ENCODE data around the gene BAHCC1.

BAHCC1 gene

GRCh38 chr17:81402981-81403467 lies 7.8 kb downstream of the BAHCC1 start:
- peak overlapping the region; percentile 100 for H3K9ac ChIP-seq
- H4K20me1 ChIP-seq, result peaks cover 62% of the 10 kb centered on the region
- H3K4me3 ChIP-seq, result peak overlapping the region; percentile 91
- peak overlapping the region; percentile 98 for H3K4me2 ChIP-seq
- H3K27me3 ChIP-seq, result no peaks in the 10 kb centered on the region
- TF ChIP-seq Cebpa-rat (IDR thresholded peaks at IDR 0.05), result no peak
- H3K4me1 ChIP-seq, result peaks cover 69% of the 10 kb centered on the region
- no peaks in the 10 kb centered on the region for H3K9me3 ChIP-seq
- peak overlapping the region; percentile 97 for H3K27ac ChIP-seq
- peaks cover 60% of the 10 kb centered on the region for H3K36me3 ChIP-seq

DNA sequence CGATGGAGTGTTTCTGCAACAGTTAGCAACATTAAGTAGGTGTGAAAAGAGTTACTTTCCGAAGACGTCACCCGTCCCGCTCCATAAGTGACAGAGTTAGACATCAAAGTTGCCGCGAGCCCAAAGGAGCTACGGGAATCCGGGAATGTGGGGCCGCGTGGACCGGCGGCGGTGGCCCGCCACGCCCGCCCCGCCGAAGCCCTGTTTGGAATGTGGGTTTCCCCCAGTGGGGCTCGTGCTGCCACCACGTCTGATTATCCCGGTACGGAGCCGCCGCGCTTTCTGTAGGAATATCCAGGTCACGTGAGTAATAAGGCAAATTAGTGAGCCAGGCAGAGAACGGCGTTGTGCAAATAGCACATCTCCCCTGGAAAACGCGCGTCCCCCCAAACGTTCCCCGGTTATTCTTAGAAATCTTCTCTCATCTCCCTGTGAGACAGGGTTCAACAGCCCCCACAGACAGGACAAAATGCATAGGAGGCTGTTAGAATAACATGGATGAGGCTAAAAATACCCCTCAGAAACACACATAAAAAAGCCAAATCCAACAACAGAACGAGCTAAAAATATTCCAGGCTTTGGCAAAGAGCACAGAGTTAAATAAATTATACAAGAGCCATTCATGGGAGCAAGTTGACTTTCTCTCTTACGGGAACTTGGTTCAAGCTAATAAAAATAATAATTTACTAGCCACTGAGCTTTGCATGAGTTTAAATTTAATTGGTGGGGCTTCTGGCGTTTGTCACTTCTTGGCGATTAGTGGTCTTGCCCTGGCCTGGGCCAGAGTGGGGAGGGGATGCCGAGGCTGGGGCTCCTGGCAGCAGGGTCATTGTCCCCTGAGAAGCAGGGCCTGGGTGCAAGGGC lies 8.6 kb downstream of the BAHCC1 start:
- Histone ChIP-seq H3K9ac (peak overlapping the region; percentile 100), H3K4me3 (peak overlapping the region; percentile 91), H3K4me2 (peak overlapping the region; percentile 98), H3K27me3 (no peaks in the 10 kb centered on the region), H3K27ac (peak overlapping the region; percentile 97), H3K4me1 (peaks cover 78% of the 10 kb centered on the region), H3K9me3 (no peaks in the 10 kb centered on the region), H3K36me3 (peaks cover 67% of the 10 kb centered on the region), H4K20me1 (peaks cover 71% of the 10 kb centered on the region)
- TF ChIP-seq Cebpa-rat (IDR thresholded peaks at IDR 0.05), result no peak

GRCh38 chr17:81404558-81405165 lies 9.4 kb downstream of the BAHCC1 start:
- H3K36me3 ChIP-seq, result peaks cover 67% of the 10 kb centered on the region

GRCh38 chr17:81405411-81405872 lies 10.2 kb downstream of the BAHCC1 start:
- Histone ChIP-seq H3K9me3 (no peaks in the 10 kb centered on the region), H3K9ac (peak overlapping the region; percentile 100), H3K27me3 (no peaks in the 10 kb centered on the region), H3K27ac (peak overlapping the region; percentile 97), H4K20me1 (peaks cover 86% of the 10 kb centered on the region), H3K4me3 (peak overlapping the region; percentile 91), H3K36me3 (peaks cover 67% of the 10 kb centered on the region), H3K4me2 (peak overlapping the region; percentile 98), H3K4me1 (peaks cover 93% of the 10 kb centered on the region)
- TF ChIP-seq Cebpa-rat (IDR thresholded peaks at IDR 0.05), result no peak

More at GRCh38 chr17:81404558-81405165, 9.4 kb downstream of the BAHCC1 start:
- peaks cover 78% of the 10 kb centered on the region for H4K20me1 ChIP-seq
- no peaks in the 10 kb centered on the region for H3K9me3 ChIP-seq
- no peak for TF ChIP-seq Cebpa-rat (IDR thresholded peaks at IDR 0.05)
- H3K4me2 ChIP-seq, result peak overlapping the region; percentile 98
- no peaks in the 10 kb centered on the region for H3K27me3 ChIP-seq
- H3K4me1 ChIP-seq, result peaks cover 85% of the 10 kb centered on the region
- H3K9ac ChIP-seq, result peak overlapping the region; percentile 100
- peak overlapping the region; percentile 97 for H3K27ac ChIP-seq
- H3K4me3 ChIP-seq, result peak overlapping the region; percentile 91; the same call in 1 of the 2 replicates

- Histone ChIP-seq H3K27ac (peak overlapping the region; percentile 97), H3K9me3 (no peaks in the 10 kb centered on the region), H3K27me3 (no peaks in the 10 kb centered on the region), H3K4me2 (peak overlapping the region; percentile 98), H3K4me1 (peaks cover 100% of the 10 kb centered on the region), H3K4me3 (peak overlapping the region; percentile 91), H4K20me1 (peaks cover 95% of the 10 kb centered on the region), H3K9ac (peak overlapping the region; percentile 100), H3K36me3 (peaks cover 59% of the 10 kb centered on the region)
- no peak for TF ChIP-seq Cebpa-rat (IDR thresholded peaks at IDR 0.05)
Observed at GRCh38 chr17:81406117-81406953, 11.1 kb downstream of the BAHCC1 start.

DNA sequence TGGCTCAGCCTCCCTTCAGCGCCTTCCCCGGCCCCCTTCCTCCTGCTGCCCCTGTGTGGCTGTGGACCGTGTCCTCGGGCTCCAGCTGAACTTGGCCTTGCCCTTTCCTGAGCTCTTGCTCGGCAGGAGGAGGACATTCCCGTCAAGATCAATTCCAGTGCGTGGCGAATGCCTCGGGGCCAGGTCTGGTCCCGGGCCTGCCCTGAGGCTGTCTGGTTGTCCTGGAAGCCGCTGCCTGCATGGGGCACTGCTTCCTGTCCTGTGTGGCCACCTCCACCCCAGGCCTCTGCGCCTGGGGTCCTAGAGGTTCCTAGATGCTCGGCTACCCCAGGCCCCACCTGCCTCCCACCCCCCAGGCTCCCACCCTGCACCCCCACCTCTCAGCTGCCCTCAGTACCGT lies 12.8 kb downstream of the BAHCC1 start:
- Histone ChIP-seq H3K4me2 (peak overlapping the region; percentile 98), H3K9ac (peak overlapping the region; percentile 100), H3K4me1 (peaks cover 100% of the 10 kb centered on the region), H3K27ac (peak overlapping the region; percentile 97), H3K27me3 (no peaks in the 10 kb centered on the region), H4K20me1 (peaks cover 100% of the 10 kb centered on the region), H3K36me3 (peaks cover 56% of the 10 kb centered on the region), H3K9me3 (no peaks in the 10 kb centered on the region), H3K4me3 (peak overlapping the region; percentile 91; the same call in 1 of the 2 replicates)
- no peak for TF ChIP-seq Cebpa-rat (IDR thresholded peaks at IDR 0.05)

DNA sequence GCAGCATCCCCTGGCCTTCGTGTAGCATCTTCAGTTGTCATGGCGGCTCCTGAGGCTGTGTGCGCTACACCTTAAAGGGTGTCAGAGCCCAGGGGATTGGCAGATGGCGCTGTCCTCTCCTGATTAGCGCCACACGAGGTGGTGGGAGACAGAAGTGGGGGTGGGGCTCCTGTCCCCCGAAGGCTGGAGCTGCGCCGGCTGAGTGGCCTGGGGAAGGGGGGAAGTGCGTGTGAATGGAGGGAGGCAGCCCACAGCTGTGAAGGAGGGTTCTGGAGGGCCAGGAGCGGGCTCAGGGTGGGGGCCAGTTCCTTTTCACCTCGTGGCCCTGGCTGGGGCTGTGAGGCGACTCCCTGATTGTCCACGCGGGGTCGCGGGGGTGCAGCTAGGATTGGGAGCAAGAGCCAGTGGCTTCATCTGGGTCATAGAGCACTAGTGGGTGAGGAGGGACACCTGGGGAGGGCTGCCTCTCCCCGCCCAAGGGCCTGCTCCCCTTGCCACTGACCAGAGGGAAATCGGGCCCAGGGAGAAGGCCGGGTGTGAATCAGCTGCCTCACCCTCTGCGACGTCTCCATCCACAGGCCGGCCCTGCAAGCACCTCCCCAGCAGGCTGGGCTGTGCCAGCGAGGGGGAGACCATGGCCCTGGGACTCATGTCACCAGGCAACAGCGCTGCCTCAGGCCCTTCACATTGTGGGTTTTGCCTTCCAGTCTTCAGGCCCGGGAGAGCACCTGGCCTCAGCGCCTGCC lies 14.1 kb downstream of the BAHCC1 start:
- peaks cover 100% of the 10 kb centered on the region for H3K4me1 ChIP-seq
- H3K9ac ChIP-seq, result peak overlapping the region; percentile 100
- peak overlapping the region; percentile 97 for H3K27ac ChIP-seq
- H3K36me3 ChIP-seq, result peaks cover 56% of the 10 kb centered on the region
- H3K4me2 ChIP-seq, result peak overlapping the region; percentile 98
- H3K4me3 ChIP-seq, result peak overlapping the region; percentile 54; the same call in 1 of the 2 replicates
- TF ChIP-seq Cebpa-rat (IDR thresholded peaks at IDR 0.05), result no peak
- no peaks in the 10 kb centered on the region for H3K9me3 ChIP-seq
- H3K27me3 ChIP-seq, result no peaks in the 10 kb centered on the region
- peaks cover 100% of the 10 kb centered on the region for H4K20me1 ChIP-seq

DNA sequence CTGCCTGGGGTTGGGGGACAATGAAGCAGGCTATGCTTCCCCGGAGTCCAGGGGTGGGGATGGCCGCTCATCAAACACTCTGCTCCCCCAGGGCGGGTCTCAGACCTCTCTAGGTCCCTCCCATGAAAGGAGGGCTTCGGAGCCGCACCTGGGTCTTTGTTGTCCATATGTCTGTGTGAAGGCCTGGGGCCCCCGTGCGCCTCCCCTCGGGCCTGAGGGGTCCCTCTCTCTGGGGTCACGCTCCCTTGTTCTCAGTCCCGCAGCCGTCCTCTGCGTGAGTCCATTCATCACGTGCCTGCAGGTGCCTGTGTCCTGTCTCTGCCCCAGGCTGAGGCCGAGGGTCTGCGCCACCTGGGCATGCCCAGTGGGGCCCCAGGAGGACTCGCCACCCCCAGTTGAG lies 15.6 kb downstream of the BAHCC1 start:
- Histone ChIP-seq H3K9ac (peak overlapping the region; percentile 100), H3K4me3 (peak overlapping the region; percentile 54), H4K20me1 (peaks cover 100% of the 10 kb centered on the region), H3K36me3 (peaks cover 67% of the 10 kb centered on the region), H3K4me1 (peaks cover 100% of the 10 kb centered on the region), H3K27me3 (no peaks in the 10 kb centered on the region), H3K27ac (peak overlapping the region; percentile 97), H3K4me2 (peak overlapping the region; percentile 98), H3K9me3 (no peaks in the 10 kb centered on the region)
- TF ChIP-seq Cebpa-rat (IDR thresholded peaks at IDR 0.05), result no peak
